ENCODE measurements around the gene NAALADL2.

The NAALADL2 gene

DNA sequence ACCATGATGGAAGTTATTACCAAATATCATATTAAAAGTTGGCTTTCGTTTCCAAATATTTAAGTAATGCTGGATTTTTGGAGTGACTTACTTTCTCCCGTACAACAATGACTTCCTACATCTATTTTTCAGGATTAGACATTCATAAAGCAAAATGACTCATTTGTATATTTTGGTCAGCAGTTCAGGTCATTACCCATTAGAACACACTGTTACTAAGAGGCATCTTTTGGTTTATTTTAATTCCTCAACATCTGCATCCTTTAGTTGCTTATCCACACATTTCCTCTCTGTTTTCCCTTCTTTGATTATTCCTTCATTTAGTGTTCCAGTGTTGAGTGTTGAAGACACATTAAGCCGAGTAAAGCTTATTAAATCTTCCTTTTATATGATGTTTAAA lies 348.2 kb downstream of the NAALADL2 start:
- no peak for TF ChIP-seq NFIC (IDR thresholded peaks at IDR 0.05)
- TF ChIP-seq FOXM1 (IDR thresholded peaks at IDR 0.05; ENCODE audit: borderline replicate concordance, low read depth) = no peak
- no peak for TF ChIP-seq YY1 (IDR thresholded peaks at IDR 0.05; ENCODE audit: low read depth)

DNA sequence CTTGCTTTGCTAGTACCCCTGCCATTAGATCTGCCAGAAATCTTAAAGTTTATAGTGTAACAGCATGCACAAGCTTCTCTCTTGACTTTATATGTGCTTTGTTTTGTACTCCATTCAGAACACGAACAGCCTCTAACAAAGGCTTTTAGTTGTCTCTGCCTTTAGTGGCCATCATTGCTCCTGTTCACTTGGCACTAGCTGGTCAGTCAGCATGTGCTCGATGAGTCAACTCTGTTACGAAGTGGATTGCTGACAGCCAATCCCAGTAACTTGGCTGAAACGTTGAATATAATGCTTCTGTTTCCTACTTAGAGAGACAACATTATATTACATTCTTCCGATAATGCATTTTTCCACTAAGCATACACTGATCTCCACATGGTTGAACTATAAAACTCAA lies 349.2 kb downstream of the NAALADL2 start:
- TF ChIP-seq YY1 (IDR thresholded peaks at IDR 0.05; ENCODE audit: low read depth) (no peak), RAD21 (IDR thresholded peaks at IDR 0.05; ENCODE audit: low read depth) (no peak), CEBPB (IDR thresholded peaks at IDR 0.05) (no peak)

DNA sequence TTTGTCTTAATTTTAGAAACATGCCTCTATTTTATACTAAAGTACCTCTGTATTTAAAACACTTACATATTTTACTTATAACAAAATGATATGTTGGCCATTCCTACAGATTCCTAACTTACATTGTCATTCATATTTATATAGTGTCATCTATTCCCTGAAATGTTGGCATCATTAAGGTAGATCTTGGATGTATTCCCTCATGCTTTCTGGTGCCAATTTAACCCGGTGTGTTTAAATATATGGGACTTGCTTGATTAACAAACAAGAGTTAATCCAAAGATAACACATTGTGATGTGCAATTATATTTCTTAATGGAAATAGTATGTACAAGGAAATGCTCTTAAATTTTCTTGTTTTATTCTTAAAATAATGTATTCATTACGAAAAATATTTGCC lies 352.3 kb downstream of the NAALADL2 start:
- TF ChIP-seq EGR1 (IDR thresholded peaks at IDR 0.05) (no peak), CEBPB (IDR thresholded peaks at IDR 0.05) (no peak), YY1 (IDR thresholded peaks at IDR 0.05; ENCODE audit: low read depth) (no peak), TAF1 (IDR thresholded peaks at IDR 0.05; ENCODE audit: low read depth) (no peak), TEAD4 (IDR thresholded peaks at IDR 0.05) (no peak), CREB1 (IDR thresholded peaks at IDR 0.05; ENCODE audit: low read depth) (no peak), NFIC (IDR thresholded peaks at IDR 0.05) (no peak), FOXM1 (IDR thresholded peaks at IDR 0.05; ENCODE audit: borderline replicate concordance, low read depth) (no peak), RAD21 (IDR thresholded peaks at IDR 0.05; ENCODE audit: low read depth) (no peak), TCF12 (IDR thresholded peaks at IDR 0.05; ENCODE audit: low read depth) (no peak)
- TF ChIP-seq, protein P1, sequence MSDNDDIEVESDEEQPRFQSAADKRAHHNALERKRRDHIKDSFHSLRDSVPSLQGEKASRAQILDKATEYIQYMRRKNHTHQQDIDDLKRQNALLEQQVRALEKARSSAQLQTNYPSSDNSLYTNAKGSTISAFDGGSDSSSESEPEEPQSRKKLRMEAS (IDR thresholded peaks at IDR 0.05) = no peak
- TF ChIP-seq, protein P2, sequence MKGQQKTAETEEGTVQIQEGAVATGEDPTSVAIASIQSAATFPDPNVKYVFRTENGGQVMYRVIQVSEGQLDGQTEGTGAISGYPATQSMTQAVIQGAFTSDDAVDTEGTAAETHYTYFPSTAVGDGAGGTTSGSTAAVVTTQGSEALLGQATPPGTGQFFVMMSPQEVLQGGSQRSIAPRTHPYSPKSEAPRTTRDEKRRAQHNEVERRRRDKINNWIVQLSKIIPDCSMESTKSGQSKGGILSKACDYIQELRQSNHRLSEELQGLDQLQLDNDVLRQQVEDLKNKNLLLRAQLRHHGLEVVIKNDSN (IDR thresholded peaks at IDR 0.05) = no peak

DNA sequence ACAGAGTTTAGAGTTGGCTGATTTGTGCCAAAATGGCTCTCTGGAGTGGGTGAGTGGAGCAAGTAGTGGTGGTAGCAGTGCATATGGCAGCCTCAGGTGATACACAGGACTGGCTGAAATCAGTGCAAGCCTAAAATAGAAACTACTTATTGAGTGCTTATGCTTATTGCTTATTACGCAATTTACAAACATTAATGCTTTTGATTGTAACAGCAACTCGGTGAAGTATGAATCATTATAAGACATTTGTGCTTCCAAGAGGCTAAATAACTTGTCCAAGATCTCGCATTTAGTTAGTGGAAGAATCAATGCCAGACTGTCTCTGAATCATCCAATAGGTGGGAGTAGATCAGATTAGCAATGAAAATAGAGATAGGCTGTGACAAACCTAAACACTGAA lies 353.8 kb downstream of the NAALADL2 start:
- peak; percentile 54; the same call in 1 of the 2 replicates for TF ChIP-seq CEBPB (IDR thresholded peaks at IDR 0.05)
- TF ChIP-seq, protein P1 (IDR thresholded peaks at IDR 0.05) = no peak

DNA sequence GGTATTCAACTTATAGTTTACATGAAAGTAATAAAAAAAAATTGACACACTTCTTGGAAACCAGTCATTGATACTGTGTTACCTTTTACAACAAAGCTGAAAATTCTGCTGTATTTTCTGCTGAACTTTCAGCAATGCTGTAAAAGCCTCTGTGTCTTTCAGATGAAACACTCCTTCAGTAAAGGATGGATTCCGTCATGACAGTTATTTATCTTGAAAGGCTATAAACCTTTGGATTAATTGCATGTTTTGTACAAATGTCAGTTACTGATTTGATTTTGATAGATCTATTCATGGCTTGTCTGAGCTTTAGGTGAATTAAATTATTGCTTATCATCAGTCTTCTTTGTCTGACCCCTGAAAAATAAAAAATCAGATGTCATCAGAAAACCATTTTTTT lies 355.1 kb downstream of the NAALADL2 start:
- TF ChIP-seq NFIC (IDR thresholded peaks at IDR 0.05) = no peak
- TF ChIP-seq, protein P2 (IDR thresholded peaks at IDR 0.05) = no peak
- TF ChIP-seq, protein P3, sequence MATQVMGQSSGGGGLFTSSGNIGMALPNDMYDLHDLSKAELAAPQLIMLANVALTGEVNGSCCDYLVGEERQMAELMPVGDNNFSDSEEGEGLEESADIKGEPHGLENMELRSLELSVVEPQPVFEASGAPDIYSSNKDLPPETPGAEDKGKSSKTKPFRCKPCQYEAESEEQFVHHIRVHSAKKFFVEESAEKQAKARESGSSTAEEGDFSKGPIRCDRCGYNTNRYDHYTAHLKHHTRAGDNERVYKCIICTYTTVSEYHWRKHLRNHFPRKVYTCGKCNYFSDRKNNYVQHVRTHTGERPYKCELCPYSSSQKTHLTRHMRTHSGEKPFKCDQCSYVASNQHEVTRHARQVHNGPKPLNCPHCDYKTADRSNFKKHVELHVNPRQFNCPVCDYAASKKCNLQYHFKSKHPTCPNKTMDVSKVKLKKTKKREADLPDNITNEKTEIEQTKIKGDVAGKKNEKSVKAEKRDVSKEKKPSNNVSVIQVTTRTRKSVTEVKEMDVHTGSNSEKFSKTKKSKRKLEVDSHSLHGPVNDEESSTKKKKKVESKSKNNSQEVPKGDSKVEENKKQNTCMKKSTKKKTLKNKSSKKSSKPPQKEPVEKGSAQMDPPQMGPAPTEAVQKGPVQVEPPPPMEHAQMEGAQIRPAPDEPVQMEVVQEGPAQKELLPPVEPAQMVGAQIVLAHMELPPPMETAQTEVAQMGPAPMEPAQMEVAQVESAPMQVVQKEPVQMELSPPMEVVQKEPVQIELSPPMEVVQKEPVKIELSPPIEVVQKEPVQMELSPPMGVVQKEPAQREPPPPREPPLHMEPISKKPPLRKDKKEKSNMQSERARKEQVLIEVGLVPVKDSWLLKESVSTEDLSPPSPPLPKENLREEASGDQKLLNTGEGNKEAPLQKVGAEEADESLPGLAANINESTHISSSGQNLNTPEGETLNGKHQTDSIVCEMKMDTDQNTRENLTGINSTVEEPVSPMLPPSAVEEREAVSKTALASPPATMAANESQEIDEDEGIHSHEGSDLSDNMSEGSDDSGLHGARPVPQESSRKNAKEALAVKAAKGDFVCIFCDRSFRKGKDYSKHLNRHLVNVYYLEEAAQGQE (IDR thresholded peaks at IDR 0.05; ENCODE audit: low read depth) = no peak
- TF ChIP-seq TEAD4 (IDR thresholded peaks at IDR 0.05) = no peak
- TF ChIP-seq ZBTB7A (IDR thresholded peaks at IDR 0.05; ENCODE audit: low read depth) = no peak
- no peak for TF ChIP-seq TAF1 (IDR thresholded peaks at IDR 0.05; ENCODE audit: low read depth)

DNA sequence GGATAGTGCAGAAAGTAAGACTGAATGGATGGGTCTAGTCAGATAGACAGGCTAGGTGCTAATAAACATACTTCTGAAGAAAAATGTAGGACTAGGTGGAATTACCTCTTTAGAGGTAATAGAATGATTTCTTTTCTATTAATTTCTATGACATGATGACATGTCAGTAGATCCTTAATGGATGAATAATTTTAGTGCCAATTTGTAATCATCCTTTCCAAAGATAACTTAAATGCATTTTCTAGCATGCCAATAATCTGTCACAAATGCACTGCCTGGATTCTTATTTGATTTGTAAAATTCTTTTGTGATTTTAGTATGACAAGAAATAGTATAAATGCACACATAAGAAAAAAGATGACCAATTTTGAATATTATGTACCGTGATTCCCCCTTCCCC lies 356.7 kb downstream of the NAALADL2 start:
- TF ChIP-seq, protein P3 (IDR thresholded peaks at IDR 0.05; ENCODE audit: low read depth) = no peak
- TF ChIP-seq EP300 (IDR thresholded peaks at IDR 0.05; ENCODE audit: borderline replicate concordance) = no peak
- no peak for TF ChIP-seq FOXM1 (IDR thresholded peaks at IDR 0.05; ENCODE audit: borderline replicate concordance, low read depth)
- TF ChIP-seq CEBPB (IDR thresholded peaks at IDR 0.05) = no peak
- TF ChIP-seq RAD21 (IDR thresholded peaks at IDR 0.05; ENCODE audit: low read depth) = no peak
- no peak for TF ChIP-seq EGR1 (IDR thresholded peaks at IDR 0.05)
- no peak for TF ChIP-seq CREB1 (IDR thresholded peaks at IDR 0.05; ENCODE audit: low read depth)
- TF ChIP-seq, protein P1 (IDR thresholded peaks at IDR 0.05) = no peak
- TF ChIP-seq YY1 (IDR thresholded peaks at IDR 0.05; ENCODE audit: low read depth) = no peak
- TF ChIP-seq, protein P2 (IDR thresholded peaks at IDR 0.05) = no peak
- no peak for TF ChIP-seq TEAD4 (IDR thresholded peaks at IDR 0.05)
- no peak for TF ChIP-seq TCF12 (IDR thresholded peaks at IDR 0.05; ENCODE audit: low read depth)
- TF ChIP-seq NFIC (IDR thresholded peaks at IDR 0.05) = no peak
- no peak for TF ChIP-seq ZBTB7A (IDR thresholded peaks at IDR 0.05; ENCODE audit: low read depth)
- TF ChIP-seq TAF1 (IDR thresholded peaks at IDR 0.05; ENCODE audit: low read depth) = no peak
